GM19193 (cell line): ENCODE results near the gene TNFAIP1.

Source experiments
- POLR2A ChIP-seq: IDR thresholded peaks from 4 replicates; pipeline ENCODE4 v1.6.1; 2011; ENCODE audit not compliant: insufficient read depth, insufficient read length; ENCODE audit errors: extremely low read depth

Gene TNFAIP1

DNA sequence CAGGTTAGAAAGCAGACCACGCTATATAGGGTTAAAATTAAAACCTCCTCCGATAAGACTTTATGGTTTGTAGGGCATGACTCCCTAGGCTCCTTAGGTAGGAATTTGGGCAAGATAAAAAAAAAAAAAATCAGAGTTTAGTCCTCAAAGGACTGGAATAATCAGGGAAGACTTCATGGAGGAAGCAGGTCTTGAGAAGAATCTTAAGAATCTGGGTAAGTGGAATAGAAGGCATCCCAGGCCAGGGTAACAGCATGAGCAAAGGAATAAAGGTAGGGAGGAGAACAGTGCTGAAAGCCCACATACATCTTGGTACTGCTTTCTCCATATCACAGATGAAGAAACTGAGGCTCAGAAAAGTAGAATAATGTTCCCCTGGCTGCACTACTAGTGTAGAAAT, 55.0 kb downstream of the TNFAIP1 start:
- no peak for TF ChIP-seq POLR2A

GRCh38 chr17:28390984-28391383, 55.4 kb downstream of the TNFAIP1 start:
- TF ChIP-seq POLR2A, result no peak

DNA sequence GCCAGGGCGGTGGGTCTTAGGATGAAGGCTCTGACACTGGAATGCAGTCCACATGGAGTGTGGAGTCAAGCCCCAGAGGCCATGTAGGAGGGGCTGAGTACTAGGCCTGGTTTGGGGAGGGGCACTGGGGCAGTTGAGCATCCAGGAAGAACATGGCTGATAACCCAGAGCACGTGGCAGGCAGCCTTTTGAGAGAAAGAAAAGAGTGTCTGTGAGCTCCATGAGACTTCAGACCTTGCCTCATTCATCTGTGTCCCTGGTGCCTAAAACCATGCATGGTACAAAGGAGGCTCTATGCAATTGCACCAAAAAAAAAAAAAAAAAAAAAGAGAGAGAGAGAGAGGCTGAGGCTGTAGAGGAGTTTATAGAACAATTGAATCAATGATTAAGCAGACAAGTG, 55.8 kb downstream of the TNFAIP1 start:
- no peak for TF ChIP-seq POLR2A

- TF ChIP-seq POLR2A, result no peak
Measured at GRCh38 chr17:28392491-28392890, 56.9 kb downstream of the TNFAIP1 start.

DNA sequence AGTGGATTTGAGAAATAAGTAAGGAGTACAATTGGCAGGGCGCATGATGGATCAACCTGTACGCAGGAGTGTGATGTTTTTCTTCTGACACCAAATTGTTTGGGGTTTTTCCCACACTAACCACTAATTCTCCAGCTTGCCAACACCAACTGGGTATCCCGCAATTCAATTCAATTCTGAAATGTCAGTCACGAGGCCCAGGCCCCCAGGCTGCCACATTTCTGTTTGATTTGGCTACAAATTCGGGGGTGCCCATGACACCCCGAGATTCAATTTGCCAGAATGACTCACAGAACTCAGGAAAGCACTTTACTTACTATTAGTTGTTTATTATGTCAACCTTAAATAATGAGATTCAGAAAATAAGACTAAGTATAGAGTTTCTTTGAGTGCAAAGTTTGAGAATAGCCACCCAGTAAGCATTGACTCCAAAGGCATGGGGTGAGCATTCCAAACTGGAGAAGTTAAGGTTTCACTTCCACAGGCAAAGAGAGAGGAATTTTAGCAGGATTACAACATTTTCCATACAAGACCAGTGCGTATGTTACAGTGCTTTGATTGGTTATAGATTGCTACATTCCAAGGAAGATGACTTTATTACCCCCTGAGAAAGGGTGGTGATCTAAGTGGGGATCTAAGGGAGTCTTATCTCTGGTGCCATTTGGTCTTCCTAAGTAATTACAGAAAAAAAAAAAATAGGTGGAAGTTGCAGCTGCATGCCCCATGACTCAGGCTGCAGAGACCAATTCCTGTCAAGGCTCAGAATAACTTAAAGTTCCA, 59.0 kb downstream of the TNFAIP1 start:
- no peak for TF ChIP-seq POLR2A

DNA sequence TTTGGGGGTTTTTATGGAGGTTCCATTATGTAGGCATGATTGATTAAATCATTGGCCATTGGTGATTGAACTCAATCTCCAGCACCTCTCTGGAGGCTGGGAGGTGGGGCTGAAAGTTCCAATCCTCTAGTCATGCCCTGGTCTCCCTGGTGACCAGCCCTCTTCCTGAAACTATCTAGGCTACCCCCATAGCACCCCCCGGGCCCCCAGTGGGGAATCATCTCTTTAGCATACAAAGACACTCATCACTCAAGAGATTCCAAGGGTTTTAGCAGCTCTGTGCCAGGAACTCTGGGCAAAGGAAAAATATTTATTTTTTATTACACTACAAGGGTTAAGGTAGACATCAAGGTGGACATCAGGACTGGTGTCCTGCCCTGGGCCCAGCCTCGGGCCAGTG, 59.9 kb downstream of the TNFAIP1 start:
- TF ChIP-seq POLR2A, result no peak

DNA sequence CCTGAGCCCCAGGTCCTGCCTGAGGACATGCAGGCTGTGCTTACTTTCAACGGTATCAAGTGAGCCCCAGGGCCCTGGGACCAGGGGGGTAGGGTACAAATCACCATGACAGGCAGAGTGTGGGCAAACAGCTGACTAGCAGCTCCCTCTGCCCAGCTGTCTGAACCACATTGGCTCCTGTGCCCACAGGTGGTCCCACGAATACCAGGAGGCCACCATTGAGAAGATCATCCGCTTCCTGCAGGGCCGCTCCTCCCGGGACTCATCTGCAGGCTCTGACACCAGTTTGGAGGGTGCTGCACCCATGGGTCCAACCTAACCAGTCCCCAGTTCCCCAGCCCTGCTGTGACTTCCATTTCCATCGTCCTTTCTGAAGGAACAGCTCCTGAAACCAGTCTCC, 60.4 kb downstream of the TNFAIP1 start:
- TF ChIP-seq POLR2A, result no peak
